Measurements from ENCODE around the gene PRUNE1. TPM values are rescaled to one million over a fixed set of nuclear protein-coding genes. Genes with fewer than 3 reads are reported as not detected.

PRUNE1 gene
- polyA plus RNA-seq, 1 donor: 47.6 TPM

- no peak for DNase-seq
Measured at GRCh38 chr1:151005729-151006319, 2.4 kb upstream of the PRUNE1 start.

GRCh38 chr1:151006327-151007052 is 1.8 kb upstream of the PRUNE1 start, which contains the start of gene MINDY1:
Gene MINDY1 (minus strand): TSS chr1:151006902. CDS start chr1:151002617, 4,285 bp downstream.
- peak; percentile 84 for DNase-seq

DNA sequence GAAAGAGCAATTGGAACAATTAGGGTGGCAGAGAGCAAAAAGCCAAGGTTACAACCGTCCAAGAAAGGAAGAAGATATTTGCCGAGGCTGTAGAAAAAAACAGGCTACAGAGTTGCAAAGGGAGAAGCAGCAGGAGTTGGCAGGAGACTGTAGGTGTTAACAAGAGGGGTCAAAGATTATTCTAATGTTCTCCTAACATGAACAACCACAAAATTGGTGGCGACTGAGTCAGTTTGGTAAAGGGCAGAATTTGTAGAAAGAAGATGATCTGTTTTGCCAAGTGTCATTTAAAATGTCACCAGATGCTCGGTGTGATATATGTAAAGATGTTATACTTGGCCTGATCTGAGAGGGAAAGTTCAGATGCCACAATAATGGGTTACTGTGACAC is 401 bp upstream of the PRUNE1 start:
- no peak for DNase-seq

GRCh38 chr1:151009206-151009587 is 948 bp downstream of the PRUNE1 start:
- no peak for DNase-seq

- DNase-seq: no peak
Measured at GRCh38 chr1:151009674-151010345, 1.6 kb downstream of the PRUNE1 start.

DNA sequence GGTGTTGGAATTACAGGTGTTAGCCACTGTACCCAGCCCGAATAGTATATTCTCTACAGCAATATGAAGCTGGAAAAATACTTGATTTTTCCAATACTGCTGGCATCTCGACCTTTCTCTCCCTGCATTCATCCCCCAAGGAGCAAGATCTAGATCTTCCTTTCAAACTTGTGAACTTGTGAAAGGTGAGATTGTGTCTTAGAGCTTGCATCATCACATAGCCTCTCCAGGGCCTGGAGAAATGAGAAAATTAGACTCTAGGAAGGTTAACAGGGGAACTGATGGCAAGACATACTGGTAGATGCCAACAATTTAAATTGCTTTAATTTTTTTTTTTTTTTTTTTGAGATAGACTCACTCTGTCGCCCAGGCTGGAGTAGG is 2.1 kb downstream of the PRUNE1 start:
- no peak for DNase-seq

GRCh38 chr1:151011154-151011850 is 3.1 kb downstream of the PRUNE1 start:
- no peak for DNase-seq

DNA sequence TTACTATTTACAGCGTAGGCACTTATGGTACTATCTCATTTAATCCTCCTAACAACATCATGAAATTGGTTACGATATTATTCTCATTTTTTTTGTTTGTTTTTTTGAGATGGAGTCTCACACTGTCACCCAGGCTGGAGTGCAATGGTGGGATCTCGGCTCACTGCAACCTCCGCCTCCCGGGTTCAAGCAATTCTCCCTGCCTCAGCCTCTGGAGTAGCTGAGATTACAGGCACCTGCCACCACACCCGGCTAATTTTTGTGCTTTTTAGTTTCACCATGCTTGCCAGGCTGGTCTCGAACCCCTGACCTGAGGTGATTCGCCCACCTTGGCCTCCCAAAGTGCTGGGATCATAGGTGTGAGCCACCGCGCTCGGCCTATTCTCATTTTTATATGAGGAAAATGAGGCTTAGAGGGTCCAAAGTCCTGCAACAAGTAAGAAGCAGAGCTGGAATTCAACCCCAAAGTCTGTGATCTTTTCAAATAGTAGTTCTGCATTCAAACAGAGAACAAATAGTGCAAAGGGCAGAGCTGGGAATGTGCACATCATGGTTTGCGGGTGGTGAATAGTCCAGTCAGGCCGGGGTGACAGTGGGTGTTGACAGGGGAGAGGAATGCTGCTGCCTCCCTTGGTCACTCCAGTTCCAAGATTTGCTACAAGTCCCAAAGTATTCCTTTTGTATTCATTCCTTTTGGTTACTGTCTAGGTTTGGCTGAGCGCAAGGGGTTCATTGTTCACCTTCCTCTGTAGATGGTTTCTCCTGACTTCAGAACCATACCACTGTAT is 4.6 kb downstream of the PRUNE1 start:
- DNase-seq: no peak

- DNase-seq: peak; percentile 70
Measured at GRCh38 chr1:151013518-151013917, 5.3 kb downstream of the PRUNE1 start.

DNA sequence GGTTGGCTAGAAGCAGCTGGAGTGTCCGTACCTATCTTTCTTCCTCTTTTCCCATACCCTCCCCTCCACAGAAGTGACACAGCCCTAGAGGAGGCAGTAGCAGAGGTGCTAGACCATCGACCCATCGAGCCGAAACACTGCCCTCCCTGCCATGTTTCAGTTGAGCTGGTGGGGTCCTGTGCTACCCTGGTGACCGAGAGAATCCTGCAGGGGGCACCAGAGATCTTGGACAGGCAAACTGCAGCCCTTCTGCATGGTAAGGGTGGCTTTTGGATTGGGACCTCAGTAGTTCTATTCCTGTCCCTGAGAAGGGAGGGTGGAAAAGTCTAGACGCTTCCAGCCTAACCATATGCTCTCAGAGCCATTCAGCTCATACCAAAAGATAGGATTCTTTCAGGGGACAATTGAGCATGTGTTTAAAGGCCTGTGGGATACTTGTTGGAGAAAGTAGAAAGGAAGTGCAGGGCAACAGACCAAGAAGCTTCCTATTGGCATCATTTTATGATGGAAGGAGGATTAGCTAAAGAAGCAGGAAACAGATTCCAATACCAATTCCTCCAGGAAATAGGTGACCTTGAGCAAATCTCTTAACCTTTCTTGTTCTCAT is 16.4 kb downstream of the PRUNE1 start:
- no peak for DNase-seq

DNA sequence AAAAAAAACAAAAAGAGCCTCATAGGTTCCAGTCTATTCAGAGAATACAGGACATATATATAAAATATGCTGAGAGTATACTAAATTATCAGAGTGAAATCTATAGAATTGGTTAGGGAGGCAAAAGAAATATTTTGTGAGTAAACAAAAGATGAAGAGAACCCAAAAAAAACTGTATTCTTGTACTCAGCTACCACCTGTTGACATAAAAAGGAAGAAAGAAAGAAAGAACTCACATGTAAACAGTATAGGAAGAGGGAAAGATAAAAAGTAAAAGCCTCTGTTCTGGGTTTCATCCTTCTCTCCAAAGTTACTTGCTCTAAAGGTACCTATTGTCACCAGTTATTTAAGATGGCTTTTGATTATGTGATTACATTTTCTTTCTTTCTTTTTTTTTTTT is 18.2 kb downstream of the PRUNE1 start:
- DNase-seq: no peak

DNA sequence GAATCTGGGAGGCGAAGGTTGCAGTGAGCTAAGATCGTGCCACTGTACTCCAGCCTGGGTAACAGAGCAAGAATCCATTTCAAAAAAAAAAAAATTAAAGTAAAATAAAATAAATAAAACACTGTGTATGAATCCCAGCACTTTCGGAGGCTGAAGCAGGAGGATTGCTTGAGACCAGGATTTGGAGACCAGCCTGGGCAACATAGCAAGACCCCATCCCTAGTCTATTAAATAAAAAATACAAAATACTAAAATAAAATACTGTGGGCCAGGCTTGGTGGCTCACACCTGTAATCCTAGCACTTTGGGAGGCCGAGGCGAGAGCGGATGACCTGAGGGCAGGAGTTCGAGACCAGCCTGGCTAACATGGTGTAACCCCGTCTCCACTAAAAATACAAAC is 23.9 kb downstream of the PRUNE1 start:
- DNase-seq: no peak

GRCh38 chr1:151035167-151035566 is 26.9 kb downstream of the PRUNE1 start:
- no peak for DNase-seq

DNA sequence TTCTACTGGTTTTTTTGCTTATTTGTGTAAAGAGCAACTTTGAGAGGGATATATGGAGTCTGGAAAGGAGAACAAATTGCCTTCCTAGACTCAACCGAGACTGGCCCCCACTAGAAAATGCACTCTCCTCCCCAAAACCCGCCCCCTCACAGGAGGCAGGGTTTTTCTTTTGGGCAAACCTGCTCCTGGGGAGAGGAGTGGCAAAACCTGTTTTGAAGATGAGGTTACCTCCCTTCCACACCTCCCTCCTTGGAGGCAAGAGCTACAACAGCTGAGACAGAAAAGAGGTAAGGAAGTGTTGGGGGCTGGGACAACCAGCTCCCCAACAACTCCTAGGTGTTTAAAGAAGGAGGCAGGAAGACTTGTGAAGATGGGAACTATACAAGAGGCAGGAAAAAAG is 28.1 kb downstream of the PRUNE1 start, which contains the start of gene BNIPL:
Gene BNIPL, plus strand, starts transcription at position 231 of the 400 bp plus-strand sequence. Its CDS starts 140 bp downstream, at position 371.
- no peak for DNase-seq

- DNase-seq: no peak
Measured at GRCh38 chr1:151037032-151037431, 28.8 kb downstream of the PRUNE1 start.

DNA sequence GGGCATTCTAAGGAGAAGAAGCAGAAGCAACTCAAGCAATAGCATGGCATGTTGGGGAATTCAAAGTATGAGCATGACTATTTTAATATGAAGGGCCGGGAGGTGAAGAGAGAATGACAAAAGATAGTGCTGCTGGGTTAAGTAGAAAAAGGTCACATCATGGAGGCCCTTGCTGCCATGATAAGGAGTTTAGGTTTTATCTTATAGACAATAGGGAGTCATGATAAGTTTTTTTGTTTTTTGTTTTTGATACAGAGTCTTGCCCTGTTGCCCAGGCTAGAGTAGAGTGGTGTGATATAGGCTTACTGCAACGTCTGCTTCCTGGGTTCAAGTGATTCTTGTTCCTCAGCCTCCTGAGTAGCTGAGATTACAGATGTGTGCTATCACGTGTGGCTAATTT is 31.3 kb downstream of the PRUNE1 start:
- DNase-seq: no peak

- DNase-seq: no peak
Measured at GRCh38 chr1:151043163-151043562, 34.9 kb downstream of the PRUNE1 start.

DNA sequence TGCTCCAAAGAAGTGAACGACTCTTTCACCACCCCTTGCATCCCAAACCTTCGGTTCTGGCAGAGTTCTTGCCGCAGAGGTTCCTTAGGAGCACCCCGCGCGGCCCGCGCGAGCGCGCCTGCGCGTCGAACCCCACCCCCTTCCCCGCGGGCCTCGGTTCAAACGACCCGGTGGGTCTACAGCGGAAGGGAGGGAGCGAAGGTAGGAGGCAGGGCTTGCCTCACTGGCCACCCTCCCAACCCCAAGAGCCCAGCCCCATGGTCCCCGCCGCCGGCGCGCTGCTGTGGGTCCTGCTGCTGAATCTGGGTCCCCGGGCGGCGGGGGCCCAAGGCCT is 39.3 kb downstream of the PRUNE1 start, which contains the start of gene C1orf56:
Gene C1orf56, plus strand, starts transcription at position 161 of the 334 bp plus-strand sequence. Its CDS starts 97 bp downstream, at position 258.
- DNase-seq: peak; percentile 80

- DNase-seq: no peak
Measured at GRCh38 chr1:151047925-151048644, 39.8 kb downstream of the PRUNE1 start.

- no peak for DNase-seq
Measured at GRCh38 chr1:151048645-151049032, 40.4 kb downstream of the PRUNE1 start.

GRCh38 chr1:151049458-151049857 is 41.2 kb downstream of the PRUNE1 start:
- DNase-seq: no peak
